HPDE6-E6E7 (cell line): Measurements from ENCODE around the gene TPI1.

Experiments used
- DNase-seq: peaks from one replicate; pipeline ENCODE4 v3.0.0; 2011; ENCODE audit warnings: missing footprints; ENCODE audit errors: extremely low spot score

Gene TPI1

DNA sequence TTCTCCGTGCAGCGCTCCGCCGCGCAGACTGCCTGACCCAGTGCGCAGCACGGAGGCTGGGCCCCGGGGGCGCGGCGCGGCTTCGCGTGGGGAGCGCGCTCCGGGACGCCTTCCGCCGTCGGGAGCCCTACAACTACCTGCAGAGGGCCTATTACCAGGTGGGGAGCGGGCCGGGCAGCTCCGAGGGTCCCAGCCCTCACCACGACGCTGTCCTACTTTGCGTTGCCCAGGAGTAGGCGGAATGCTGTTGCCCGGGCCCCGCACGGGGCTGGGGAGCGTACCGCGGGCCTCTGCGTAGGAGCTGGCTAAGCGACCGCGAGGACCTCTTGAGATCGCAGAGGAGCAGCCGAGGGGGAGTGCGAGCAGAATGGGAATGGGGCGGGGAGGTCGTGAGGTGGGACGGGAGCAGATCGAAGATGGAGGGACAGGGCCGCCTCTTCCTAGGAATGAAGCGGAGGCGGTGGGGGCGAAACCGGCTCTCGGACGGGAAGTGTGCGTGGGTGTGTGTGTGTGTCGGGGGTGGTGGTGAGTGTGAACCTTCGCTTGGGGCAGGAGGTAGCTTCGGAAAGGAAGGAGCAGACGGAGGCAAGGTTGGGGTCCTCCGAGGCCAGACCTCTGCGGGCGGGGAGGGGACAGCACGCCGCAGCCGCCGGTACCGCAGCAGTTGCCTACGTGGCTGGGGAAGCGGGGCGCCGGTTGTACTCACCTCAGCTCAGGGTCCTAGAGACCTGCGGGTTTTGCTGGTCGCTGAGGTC lies 38.4 kb upstream of the TPI1 start:
- DNase-seq, result peak; percentile 31

DNA sequence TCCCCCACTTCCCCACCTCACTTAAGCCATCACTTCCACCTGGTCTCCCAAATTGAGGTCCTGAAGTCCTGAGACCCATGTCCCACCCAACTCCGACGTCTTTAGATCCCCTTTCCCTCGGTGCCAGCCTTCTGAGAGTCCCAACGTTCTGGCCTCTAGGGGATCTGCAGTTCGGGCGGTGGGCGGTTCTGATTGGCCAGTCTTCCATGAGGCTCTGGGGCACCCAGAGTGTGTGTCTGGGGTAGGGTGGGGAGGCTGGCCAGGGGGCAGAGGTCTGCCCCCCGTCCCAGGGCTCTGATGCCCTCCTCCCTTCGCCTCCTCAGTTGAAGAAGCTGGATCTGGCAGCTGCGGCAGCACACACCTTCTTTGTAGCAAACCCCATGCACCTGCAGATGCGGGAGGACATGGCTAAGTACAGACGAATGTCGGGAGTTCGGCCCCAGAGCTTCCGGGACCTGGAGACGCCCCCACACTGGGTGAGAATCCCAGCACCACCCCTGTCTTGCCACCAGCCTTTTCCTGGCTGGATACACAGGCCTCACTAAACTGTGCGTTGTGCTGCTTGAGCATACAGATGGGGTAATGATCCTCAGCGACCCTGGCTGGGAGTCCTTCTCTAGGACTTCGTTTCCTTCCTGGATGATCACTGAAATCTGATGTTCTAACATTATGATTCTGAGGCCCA lies 37.7 kb upstream of the TPI1 start:
- no peak for DNase-seq

DNA sequence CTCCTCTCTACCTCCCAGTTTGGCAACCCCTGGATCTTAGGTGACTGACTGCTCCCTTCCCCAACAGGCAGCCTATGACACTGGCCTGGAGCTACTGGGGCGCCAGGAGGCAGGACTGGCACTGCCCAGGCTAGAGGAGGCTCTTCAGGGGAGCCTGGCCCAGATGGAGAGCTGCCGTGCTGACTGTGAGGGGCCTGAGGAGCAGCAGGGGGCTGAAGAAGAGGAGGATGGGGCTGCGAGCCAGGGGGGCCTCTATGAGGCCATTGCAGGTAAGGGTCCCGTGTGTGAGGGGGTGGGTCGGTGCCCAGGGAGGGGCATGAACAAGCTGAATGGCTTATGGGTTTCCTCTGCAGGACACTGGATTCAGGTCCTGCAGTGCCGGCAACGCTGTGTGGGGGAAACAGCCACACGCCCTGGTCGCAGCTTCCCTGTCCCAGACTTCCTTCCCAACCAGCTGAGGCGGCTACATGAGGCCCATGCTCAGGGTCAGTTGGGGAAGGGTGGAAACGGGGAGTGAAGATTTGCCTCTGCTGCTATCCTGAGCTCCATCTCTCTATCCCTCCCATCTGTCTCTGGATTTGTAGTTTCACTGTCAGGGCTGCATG lies 36.9 kb upstream of the TPI1 start:
- DNase-seq, result no peak

DNA sequence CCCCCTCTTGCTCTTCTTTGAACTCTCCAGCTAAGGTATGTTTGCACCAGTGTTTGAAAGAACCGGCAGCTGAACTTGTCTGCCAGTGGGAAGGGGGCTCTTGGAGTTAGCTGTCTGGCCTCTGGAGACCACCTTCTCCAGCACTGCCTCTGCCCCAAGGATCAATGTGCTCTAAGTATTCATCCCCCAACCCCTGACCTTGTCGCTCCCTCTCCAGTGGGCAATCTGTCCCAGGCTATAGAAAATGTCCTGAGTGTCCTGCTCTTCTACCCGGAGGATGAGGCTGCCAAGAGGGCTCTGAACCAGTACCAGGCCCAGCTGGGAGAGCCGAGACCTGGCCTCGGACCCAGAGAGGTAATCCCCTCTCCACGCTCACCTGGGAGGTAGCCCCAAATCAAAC lies 36.3 kb upstream of the TPI1 start:
- no peak for DNase-seq

DNA sequence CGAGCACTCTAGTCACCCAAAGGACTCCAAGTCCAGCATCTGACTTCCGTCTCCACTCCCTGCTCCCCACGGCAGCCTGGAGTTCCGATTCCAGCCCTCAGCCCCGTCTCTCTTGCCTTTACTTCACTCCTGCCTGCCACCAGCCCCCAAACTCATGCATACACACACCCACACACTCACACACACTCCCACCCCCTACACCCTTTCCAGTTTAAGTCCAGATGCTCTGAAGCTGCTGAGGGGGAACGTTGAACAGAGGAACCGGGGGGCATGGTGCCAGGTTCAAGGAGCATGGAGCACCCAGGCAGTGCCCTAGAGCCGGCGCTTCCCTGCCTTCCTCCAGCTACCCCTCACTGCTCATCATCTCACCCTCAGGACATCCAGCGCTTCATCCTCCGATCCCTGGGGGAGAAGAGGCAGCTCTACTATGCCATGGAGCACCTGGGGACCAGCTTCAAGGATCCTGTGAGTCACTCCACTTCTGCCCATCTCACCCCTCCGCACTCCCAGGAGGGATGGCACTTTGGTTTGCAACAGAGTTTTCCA lies 35.8 kb upstream of the TPI1 start:
- no peak for DNase-seq

DNA sequence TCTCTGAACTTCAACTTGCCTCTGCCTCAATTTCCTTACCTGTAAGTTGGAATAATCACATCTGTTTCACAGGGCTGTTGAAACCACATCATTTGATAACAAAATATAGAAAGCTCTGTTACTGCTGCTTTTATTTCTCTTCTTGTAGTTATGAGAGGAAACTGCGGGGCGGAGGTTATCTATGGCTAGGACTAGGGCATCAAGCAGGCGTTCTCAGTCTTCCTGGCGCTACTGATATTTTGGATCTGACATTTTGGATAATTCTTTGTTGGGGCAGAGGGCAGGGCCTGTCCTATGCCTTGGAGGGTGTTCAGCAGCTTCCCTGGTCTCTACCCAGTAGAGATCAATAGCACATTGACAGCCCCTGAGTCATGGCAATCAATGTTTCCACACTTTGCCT lies 35.2 kb upstream of the TPI1 start:
- no peak for DNase-seq

DNA sequence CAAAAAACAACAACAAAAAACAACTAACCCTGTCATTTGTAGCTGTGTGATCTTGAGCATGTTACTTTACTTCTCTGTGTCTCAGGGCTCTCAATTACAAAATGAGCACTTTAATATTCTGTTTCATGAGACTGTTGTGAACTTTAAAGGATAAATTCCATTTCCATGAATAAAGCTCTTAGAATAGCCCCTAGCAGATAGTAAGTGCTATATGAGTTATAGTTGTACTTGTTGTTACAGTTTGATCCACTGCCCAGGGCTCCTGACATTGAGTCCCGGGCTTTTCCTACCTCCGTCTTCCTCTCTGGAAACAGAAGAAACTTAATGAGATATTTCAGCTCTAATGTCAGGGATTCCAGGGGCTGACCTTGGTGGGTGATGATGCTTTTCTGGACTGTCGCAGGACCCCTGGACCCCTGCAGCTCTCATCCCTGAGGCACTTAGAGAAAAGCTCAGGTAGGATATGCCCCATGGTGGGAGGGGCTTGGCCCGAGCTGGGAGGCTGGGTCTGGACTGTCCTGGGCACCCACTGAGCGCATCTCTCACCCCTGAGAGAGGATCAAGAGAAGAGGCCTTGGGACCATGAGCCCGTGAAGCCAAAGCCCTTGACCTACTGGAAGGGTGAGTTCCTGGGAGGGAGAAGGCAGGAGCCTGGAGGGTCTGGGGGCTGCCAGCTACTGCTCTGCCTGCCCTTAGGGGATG lies 34.0 kb upstream of the TPI1 start:
- DNase-seq, result no peak

DNA sequence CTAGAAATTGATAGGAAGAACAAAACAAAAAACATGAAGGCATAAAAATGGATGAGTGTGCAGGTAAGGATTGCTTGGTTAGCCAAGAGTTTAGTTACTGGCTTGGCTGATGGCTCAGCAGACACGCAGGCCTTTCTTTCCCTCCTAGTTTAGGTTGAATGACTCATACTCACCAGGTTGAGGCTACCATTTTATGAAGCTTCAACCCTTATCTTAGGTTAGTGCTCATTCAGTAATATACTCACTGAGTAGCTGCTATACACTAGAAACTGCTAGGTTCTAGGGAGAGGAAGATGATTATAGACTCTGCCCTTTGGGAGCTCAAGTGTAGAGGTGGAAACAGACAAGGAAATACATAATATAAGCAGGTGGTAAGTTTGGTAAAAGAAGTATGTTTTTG lies 33.1 kb upstream of the TPI1 start:
- DNase-seq, result no peak

DNA sequence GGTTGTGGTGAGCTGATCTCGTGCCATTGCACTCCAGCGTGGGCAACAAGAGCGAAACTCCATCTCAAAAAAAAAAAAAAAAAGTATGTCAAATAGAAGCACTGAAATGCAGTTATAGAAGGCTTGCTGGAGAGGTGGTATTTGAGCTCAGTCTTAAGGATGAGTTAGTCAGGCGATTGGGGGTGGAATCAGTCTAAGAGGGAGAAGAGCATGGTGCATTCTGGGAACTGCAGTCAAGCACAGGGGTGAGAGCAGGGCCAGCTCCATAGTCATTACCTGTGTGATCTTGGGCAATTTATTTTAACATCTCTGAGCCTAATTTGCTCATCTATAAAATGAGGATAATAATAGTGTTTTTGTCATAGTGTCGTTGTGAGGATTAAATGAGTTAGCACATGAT lies 32.5 kb upstream of the TPI1 start:
- no peak for DNase-seq

DNA sequence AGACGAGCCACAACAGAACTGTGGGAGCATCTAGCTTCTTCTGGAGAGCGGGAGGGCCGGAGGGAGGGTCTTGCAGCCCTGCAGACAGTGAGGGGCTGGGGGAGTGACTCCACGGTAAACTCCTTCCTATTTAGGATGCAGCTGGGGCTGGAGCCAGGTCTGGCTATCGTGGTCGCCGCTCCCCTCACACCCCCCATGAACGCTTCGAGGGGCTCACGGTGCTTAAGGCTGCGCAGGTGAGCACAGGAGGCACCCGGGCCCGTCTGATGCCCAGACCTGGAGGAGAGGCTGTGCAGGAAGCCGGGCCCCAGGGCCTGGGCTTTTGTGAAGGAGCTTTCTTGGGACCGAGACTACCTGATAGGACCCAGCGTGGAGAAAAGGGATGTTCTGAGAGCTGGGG lies 30.5 kb upstream of the TPI1 start:
- no peak for DNase-seq

DNA sequence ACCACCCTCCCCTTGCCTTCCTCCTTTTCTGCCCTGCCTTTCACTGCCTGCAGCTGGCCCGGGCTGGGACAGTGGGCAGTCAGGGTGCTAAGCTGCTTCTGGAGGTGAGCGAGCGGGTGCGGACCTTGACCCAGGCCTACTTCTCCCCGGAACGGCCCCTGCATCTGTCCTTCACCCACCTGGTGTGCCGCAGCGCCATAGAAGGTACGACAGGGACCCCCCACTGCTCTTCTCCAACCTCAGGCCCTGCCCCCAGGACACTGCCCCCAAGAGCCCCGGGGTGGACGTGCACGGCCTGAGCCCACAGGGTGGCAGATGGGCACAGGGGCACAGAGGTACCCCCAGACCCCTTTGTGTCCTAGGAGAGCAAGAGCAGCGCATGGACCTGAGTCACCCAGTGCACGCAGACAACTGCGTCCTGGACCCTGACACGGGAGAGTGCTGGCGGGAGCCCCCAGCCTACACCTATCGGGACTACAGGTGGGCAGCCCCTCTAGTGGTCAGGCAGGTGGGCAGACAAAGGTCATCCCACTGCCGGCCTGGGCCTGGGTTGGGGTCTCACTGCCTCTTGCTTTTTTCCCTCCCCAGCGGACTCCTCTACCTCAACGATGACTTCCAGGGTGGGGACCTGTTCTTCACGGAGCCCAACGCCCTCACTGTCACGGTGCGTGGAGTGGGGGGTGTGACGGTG lies 29.8 kb upstream of the TPI1 start:
- no peak for DNase-seq

DNA sequence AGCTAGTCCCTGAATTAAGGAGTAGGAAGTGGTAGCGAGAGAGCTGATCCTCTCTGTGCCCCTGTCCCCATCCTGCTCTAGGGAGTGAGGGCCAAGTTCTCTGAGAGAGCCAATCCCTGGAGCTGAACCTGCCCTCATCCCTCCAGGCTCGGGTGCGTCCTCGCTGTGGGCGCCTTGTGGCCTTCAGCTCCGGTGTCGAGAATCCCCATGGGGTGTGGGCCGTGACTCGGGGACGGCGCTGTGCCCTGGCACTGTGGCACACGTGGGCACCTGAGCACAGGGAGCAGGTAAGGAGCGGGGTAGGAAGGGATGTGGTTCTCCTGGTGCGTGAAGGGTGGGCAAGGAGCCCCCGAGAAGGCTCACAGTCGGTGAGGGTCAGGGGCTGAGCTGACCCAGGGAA lies 28.5 kb upstream of the TPI1 start:
- DNase-seq, result no peak

DNA sequence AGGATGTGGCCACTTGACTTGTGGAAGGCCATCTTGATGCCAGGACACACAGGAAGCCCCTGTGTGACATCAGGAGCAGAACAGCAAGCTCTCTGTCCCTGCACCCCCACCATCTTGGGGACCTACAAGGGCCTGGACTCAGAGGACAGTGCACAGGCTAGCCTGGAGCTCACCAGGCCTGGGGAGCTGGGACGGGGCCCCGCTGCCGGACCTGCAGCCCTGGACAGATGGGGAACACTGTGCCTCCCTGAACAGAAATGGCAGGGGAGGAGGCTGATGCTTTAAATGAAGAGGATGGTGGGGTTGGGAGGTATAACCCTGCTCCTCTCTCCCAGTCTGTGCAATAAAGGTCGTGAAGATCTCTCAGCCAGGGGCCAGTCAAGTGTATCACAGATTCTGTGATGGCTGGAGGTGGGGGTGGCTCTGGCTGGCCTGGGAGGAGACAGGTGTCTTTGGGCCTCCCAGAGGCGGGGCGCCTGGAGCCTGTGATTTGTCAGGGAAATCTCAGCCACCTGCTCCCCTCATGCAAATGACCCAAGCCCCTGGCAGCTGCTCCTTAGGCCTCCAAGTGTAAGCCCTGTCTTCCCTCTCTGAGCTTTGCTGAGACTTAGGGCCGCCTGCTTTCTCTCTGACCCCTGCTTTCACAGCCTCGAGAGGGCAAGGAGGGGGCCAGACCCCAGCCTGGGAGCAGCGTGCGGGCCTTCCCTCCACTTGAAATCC lies 27.7 kb upstream of the TPI1 start:
- DNase-seq, result no peak

DNA sequence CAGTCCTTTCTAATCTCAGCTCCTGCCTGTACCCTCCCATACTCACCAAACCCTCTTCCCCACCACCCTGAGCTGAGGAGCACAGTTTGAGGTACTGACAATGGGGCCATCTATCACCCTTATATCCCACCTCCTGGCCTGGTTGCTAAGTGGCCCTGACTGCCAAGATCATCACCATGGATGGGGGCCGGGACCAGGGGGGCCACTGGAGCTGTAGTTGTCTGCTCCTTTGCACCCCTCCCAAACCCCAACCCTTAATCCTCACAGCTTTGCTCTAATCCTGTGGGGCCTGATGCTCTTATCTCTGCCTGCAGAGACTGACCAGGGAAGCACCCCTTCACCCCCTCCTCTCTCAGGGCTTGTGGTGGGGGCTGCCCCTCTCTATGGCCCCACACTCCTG lies 27.0 kb upstream of the TPI1 start:
- no peak for DNase-seq

DNA sequence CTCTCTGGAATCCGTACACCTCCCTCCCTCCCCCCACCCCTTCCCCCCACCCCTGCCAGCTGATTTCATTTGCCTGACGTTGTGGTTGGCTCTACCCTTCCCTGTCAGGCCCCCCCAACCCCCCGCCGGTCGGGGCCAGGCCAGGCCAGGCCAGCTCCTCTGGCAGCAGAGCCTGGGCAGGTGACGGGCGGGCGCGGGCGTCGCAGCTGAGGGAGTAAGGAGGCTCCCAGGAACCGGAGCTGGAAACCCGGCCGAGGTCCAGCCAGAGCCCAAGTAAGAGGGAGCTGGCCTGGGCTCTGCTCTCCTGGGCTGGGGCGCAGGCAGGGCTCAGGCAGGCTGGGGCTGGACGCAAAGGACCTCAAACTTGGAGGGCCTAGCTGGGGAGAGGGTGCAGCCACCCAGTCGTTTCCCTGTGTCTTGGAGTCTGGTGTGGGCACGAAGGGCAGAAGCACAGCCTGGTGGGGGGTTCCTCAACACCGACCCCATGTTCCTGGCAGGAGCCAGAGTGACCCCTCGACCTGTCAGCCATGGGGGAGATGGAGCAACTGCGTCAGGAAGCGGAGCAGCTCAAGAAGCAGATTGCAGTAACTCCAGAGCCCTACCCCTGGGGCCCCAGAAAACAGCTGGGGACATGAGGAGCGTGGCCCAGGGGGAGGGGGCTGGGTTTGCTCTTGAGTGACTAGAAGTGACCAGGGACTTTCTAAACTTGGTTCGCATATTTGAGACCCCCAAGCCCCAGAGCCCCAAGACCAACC lies 26.4 kb upstream of the TPI1 start, which contains the start of gene GNB3:
TSS of gene GNB3 (plus strand) at position 165 of the 755 bp plus-strand sequence. CDS start at position 528, 363 bp downstream.
- DNase-seq, result no peak

DNA sequence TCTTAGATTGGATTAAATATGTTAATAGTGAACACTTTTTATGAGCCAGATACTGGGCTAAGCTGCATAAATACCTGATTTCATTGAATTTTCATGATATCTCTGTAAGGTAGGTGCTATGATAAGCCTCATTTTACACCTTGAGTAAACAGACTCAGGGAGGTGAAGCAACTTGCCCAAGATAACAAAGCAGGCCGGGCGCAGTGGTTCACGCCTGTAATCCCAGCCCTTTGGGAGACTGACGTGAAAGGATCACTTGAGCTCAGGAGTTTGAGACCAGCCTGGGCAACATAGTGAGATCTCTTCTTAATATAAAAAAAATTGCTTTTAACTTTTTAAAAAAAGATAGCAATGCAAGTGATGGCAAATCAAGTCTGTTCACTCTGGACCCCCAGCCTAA lies 25.3 kb upstream of the TPI1 start:
- DNase-seq, result no peak

DNA sequence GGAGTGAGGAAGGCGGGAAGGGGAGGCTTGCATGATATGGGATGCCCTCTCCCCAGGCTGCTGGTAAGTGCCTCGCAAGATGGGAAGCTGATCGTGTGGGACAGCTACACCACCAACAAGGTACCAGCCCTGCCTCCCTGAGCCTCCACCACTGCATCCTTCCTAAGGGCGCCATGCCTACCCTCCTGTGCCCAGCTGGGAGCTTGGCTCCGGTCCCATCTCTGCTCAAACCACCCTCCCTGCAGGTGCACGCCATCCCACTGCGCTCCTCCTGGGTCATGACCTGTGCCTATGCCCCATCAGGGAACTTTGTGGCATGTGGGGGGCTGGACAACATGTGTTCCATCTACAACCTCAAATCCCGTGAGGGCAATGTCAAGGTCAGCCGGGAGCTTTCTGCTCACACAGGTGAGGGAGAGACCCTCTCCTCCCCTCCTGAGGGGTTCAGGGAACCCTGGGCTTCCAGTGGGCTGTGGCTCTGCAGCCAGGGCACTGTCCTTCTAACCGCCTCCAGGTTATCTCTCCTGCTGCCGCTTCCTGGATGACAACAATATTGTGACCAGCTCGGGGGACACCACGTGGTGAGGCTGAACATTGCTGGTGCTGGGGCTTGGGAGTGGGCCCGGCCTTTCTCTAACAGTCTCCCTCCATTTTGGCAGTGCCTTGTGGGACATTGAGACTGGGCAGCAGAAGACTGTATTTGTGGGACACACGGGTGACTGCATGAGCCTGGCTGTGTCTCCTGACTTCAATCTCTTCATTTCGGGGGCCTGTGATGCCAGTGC lies 24.0 kb upstream of the TPI1 start:
- DNase-seq, result no peak

DNA sequence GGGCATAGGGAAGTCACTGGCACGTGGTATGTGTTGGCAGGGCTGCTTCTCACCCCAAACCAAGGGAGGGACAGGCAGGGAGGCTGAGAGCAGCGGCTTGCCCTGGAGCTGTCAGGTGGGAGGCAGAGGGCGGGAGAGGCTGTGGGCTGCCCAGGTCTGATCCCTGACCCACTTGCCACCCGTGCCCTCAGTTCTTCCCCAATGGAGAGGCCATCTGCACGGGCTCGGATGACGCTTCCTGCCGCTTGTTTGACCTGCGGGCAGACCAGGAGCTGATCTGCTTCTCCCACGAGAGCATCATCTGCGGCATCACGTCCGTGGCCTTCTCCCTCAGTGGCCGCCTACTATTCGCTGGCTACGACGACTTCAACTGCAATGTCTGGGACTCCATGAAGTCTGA lies 21.9 kb upstream of the TPI1 start:
- no peak for DNase-seq

DNA sequence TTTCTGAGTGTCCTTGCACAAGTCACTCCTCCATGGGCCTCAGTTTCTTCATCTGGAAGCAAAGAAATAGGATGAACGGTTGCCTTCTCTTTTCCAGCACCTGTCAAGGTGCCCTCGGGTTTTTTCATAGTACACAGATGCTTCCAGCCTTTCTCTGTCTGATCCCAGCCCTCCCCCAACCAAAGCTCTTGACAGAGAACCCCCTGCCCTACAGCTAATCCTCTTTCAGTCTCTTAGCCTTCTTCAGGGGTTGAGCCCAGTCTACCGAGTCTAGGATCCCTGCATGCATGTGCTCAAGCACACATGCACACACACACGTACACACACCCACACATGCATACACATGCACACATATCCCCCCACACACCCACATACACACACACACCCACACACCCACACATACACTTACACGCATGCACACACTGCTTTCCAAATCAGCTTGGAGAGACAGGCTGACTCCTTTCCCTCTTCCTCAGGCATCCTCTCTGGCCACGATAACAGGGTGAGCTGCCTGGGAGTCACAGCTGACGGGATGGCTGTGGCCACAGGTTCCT lies 20.9 kb upstream of the TPI1 start:
- DNase-seq, result no peak
